Activated T-cell treated with anti-CD3 and anti-CD28 coated beads, Interleukin-2, amount 50 U/mL, for 48 hours (primary cell): ENCODE data around the gene BAD.
A peak's percentile ranks its signal among the peaks of the same experiment; 100 is the strongest.

Experiments
- DNase-seq, 2 experiments: peaks; one replicate each; pipeline ENCODE4 v3.0.0-alpha.2; 2020

Gene BAD

GRCh38 chr11:64227405-64227956, 57.0 kb downstream of the BAD start:
- no peak for DNase-seq

- peak; percentile 76 to 80 for DNase-seq
Observed at GRCh38 chr11:64226507-64227051, 57.9 kb downstream of the BAD start.

GRCh38 chr11:64225608-64226506, 58.6 kb downstream of the BAD start, which contains the start of the genes NUDT22 and TRPT1:
TSS of gene NUDT22 (plus strand) at chr11:64226274. CDS start at chr11:64226653, 379 bp downstream.
TSS of gene TRPT1 (minus strand) at chr11:64226186. CDS start at chr11:64225860, 326 bp downstream.
- DNase-seq, result peak; percentile 98

GRCh38 chr11:64224891-64225607, 59.4 kb downstream of the BAD start:
- peak in 1 of 2 experiments; percentile 45 for DNase-seq

- no peak for DNase-seq
Observed at GRCh38 chr11:64224151-64224890, 60.1 kb downstream of the BAD start.

GRCh38 chr11:64223001-64223651, 61.3 kb downstream of the BAD start:
- no peak for DNase-seq

GRCh38 chr11:64222651-64223000, 61.8 kb downstream of the BAD start:
- DNase-seq, result no peak

- no peak for DNase-seq
Observed at GRCh38 chr11:64220798-64221197, 63.7 kb downstream of the BAD start.

- DNase-seq, result no peak
Observed at GRCh38 chr11:64220271-64220670, 64.2 kb downstream of the BAD start.
